ENCODE results near the gene B4GALNT2.

DNA sequence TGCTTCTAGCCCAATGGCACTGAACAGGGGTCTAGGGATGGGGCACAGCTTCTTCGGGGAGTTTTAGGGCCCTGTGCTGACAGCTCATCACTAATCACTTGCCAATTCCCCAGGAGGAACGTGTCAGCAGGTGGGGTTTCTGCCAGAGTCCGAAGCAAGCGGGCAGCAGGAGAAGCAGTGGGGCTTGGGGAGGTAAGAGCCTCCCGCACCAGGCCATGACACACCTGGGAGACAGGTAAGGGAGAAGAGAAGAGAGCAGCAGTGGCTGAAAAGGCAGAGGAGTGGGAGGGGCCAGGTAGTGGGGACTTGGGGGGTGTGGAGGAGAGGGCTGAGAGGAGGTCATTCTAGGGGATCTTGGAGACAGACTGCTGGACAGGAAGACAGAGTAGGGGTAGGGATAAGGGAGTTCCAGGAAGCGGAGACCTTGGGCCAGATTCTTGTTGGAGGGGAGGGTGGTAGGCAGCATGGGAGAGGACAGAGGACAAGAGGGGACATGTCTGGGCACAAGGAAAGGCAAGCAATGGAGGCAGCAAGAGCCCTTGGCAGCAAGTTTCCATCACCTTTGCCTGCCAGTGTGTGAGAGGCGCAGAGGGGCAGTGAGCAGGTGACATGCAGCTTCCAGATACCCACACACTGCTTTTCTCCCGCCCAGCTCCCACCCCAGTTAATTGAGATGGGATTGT lies 93.1 kb downstream of the B4GALNT2 start:
- TF ChIP-seq, protein P1, sequence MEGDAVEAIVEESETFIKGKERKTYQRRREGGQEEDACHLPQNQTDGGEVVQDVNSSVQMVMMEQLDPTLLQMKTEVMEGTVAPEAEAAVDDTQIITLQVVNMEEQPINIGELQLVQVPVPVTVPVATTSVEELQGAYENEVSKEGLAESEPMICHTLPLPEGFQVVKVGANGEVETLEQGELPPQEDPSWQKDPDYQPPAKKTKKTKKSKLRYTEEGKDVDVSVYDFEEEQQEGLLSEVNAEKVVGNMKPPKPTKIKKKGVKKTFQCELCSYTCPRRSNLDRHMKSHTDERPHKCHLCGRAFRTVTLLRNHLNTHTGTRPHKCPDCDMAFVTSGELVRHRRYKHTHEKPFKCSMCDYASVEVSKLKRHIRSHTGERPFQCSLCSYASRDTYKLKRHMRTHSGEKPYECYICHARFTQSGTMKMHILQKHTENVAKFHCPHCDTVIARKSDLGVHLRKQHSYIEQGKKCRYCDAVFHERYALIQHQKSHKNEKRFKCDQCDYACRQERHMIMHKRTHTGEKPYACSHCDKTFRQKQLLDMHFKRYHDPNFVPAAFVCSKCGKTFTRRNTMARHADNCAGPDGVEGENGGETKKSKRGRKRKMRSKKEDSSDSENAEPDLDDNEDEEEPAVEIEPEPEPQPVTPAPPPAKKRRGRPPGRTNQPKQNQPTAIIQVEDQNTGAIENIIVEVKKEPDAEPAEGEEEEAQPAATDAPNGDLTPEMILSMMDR (IDR thresholded peaks at IDR 0.05; ENCODE audit: extremely low read depth in 1 of 2, insufficient read depth in 1 of 2, low read depth in 1 of 2, low read length in 2 of 2): no peak
- TF ChIP-seq POLR2A (IDR thresholded peaks at IDR 0.05; ENCODE audit: low read depth, low read length): no peak
- TF ChIP-seq EZH2 (IDR thresholded peaks at IDR 0.05; ENCODE audit: borderline replicate concordance, low read depth, low read length, severe bottlenecking): no peak
- TF ChIP-seq, protein P2, sequence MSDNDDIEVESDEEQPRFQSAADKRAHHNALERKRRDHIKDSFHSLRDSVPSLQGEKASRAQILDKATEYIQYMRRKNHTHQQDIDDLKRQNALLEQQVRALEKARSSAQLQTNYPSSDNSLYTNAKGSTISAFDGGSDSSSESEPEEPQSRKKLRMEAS (IDR thresholded peaks at IDR 0.05; ENCODE audit: insufficient read depth, insufficient read length): no peak
- TF ChIP-seq POLR2AphosphoS5 (IDR thresholded peaks at IDR 0.05; ENCODE audit: insufficient read depth, low read depth, low read length): peak; percentile 23

All from endothelial cell of umbilical vein (primary cell).